ENCODE measurements around the gene GCLC. TPM values are rescaled to one million over a fixed set of nuclear protein-coding genes. Genes with fewer than 3 reads are reported as not detected.

GCLC gene
- total and polyA plus RNA-seq, 2 experiments from 2014 or later, result 16.9 to 40.3 TPM

DNA sequence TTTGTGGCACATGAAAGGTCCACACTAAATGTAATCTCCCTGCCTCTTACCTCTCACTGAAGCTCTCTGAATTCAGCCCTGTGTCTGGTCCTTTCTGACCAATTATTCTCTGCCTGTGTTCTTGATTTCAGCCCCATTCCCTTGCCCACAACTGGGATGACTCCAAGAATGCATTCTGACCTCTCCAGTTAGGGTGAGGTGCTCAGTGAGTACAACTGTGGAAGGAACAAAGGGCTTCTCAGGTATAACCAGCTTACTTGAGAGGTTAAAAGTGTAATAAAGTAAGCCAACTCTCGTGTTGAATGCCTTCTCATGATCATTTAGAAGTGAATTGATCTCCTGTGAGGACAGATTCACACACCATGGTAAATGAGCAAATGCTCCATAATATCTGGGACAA lies 88.1 kb downstream of the GCLC start:
- DNase-seq (ENCODE audit: low spot score), result no peak
- ATAC-seq, result no peak
- H3K4me3 Mint-ChIP-seq, result no peak overlapping the region

More for the DNA sequence above, 88.1 kb downstream of the GCLC start:
- Mint-ChIP-seq H3K9me3 (peaks cover 10% of the 10 kb centered on the region; the same call in 2 of the 3 replicates), H3K27ac (no peak overlapping the region), H3K27me3 (ENCODE audit: insufficient read depth, low read depth, poor library complexity) (no peaks in the 10 kb centered on the region), H3K4me1 (peaks cover 5% of the 10 kb centered on the region), H3K36me3 (ENCODE audit: low read depth) (no peaks in the 10 kb centered on the region; the same call in 2 of the 3 replicates)
- no peaks in the 10 kb centered on the region for H4K20me1 ChIP-seq (replicated peaks; ENCODE audit: insufficient read depth)
- H3K27ac ChIP-seq (ENCODE audit: low read depth), result no peak overlapping the region
- no peak overlapping the region for H2AFZ ChIP-seq
- H3K4me2 ChIP-seq, result no peak overlapping the region
- 0 out of 2 replicates have a peak, but pooled peaks cover 3% of the 10 kb centered on the region for H3K9me2 ChIP-seq (ENCODE audit: insufficient read depth)
- H3F3A ChIP-seq (replicated peaks; ENCODE audit: low read depth), result no peaks in the 10 kb centered on the region
- H3K36me3 ChIP-seq (ENCODE audit: insufficient read depth), result no peaks in the 10 kb centered on the region
- H3K79me2 ChIP-seq (replicated peaks; ENCODE audit: insufficient read depth), result no peaks in the 10 kb centered on the region
- H3K4me3 ChIP-seq, result no peak overlapping the region
- no peaks in the 10 kb centered on the region for H3K27me3 ChIP-seq (ENCODE audit: insufficient read depth)
- no peaks in the 10 kb centered on the region for H3K4me1 ChIP-seq (ENCODE audit: insufficient read depth)
- TF ChIP-seq EZH2 (IDR thresholded peaks at IDR 0.05; ENCODE audit: low read depth, unreplicated experiment) (no peak), EZH2phosphoT487 (IDR thresholded peaks at IDR 0.05; ENCODE audit: unreplicated experiment) (no peak), CREB1 (CRISPR knock-in tag; IDR thresholded peaks at IDR 0.05; ENCODE audit: low read depth) (no peak), POLR2AphosphoS5 (IDR thresholded peaks at IDR 0.05; ENCODE audit: low read depth) (no peak), ZNF331 (CRISPR knock-in tag; IDR thresholded peaks at IDR 0.05; ENCODE audit: low read depth) (no peak), STAT1 (IDR thresholded peaks at IDR 0.05; ENCODE audit: unreplicated experiment) (no peak), ZNF114 (CRISPR knock-in tag; IDR thresholded peaks at IDR 0.05) (no peak), JUNB (IDR thresholded peaks at IDR 0.05; ENCODE audit: unreplicated experiment) (no peak), NANOG (IDR thresholded peaks at IDR 0.05; ENCODE audit: borderline replicate concordance) (no peak)
- TF ChIP-seq, protein P1, sequence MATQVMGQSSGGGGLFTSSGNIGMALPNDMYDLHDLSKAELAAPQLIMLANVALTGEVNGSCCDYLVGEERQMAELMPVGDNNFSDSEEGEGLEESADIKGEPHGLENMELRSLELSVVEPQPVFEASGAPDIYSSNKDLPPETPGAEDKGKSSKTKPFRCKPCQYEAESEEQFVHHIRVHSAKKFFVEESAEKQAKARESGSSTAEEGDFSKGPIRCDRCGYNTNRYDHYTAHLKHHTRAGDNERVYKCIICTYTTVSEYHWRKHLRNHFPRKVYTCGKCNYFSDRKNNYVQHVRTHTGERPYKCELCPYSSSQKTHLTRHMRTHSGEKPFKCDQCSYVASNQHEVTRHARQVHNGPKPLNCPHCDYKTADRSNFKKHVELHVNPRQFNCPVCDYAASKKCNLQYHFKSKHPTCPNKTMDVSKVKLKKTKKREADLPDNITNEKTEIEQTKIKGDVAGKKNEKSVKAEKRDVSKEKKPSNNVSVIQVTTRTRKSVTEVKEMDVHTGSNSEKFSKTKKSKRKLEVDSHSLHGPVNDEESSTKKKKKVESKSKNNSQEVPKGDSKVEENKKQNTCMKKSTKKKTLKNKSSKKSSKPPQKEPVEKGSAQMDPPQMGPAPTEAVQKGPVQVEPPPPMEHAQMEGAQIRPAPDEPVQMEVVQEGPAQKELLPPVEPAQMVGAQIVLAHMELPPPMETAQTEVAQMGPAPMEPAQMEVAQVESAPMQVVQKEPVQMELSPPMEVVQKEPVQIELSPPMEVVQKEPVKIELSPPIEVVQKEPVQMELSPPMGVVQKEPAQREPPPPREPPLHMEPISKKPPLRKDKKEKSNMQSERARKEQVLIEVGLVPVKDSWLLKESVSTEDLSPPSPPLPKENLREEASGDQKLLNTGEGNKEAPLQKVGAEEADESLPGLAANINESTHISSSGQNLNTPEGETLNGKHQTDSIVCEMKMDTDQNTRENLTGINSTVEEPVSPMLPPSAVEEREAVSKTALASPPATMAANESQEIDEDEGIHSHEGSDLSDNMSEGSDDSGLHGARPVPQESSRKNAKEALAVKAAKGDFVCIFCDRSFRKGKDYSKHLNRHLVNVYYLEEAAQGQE (IDR thresholded peaks at IDR 0.05; ENCODE audit: unreplicated experiment), result no peak
- TF ChIP-seq, protein P2, sequence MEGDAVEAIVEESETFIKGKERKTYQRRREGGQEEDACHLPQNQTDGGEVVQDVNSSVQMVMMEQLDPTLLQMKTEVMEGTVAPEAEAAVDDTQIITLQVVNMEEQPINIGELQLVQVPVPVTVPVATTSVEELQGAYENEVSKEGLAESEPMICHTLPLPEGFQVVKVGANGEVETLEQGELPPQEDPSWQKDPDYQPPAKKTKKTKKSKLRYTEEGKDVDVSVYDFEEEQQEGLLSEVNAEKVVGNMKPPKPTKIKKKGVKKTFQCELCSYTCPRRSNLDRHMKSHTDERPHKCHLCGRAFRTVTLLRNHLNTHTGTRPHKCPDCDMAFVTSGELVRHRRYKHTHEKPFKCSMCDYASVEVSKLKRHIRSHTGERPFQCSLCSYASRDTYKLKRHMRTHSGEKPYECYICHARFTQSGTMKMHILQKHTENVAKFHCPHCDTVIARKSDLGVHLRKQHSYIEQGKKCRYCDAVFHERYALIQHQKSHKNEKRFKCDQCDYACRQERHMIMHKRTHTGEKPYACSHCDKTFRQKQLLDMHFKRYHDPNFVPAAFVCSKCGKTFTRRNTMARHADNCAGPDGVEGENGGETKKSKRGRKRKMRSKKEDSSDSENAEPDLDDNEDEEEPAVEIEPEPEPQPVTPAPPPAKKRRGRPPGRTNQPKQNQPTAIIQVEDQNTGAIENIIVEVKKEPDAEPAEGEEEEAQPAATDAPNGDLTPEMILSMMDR (conservative IDR thresholded peaks at IDR 0.05; ENCODE audit: low read depth in 2 of 2), result no peak
- TF ChIP-seq, protein P3, sequence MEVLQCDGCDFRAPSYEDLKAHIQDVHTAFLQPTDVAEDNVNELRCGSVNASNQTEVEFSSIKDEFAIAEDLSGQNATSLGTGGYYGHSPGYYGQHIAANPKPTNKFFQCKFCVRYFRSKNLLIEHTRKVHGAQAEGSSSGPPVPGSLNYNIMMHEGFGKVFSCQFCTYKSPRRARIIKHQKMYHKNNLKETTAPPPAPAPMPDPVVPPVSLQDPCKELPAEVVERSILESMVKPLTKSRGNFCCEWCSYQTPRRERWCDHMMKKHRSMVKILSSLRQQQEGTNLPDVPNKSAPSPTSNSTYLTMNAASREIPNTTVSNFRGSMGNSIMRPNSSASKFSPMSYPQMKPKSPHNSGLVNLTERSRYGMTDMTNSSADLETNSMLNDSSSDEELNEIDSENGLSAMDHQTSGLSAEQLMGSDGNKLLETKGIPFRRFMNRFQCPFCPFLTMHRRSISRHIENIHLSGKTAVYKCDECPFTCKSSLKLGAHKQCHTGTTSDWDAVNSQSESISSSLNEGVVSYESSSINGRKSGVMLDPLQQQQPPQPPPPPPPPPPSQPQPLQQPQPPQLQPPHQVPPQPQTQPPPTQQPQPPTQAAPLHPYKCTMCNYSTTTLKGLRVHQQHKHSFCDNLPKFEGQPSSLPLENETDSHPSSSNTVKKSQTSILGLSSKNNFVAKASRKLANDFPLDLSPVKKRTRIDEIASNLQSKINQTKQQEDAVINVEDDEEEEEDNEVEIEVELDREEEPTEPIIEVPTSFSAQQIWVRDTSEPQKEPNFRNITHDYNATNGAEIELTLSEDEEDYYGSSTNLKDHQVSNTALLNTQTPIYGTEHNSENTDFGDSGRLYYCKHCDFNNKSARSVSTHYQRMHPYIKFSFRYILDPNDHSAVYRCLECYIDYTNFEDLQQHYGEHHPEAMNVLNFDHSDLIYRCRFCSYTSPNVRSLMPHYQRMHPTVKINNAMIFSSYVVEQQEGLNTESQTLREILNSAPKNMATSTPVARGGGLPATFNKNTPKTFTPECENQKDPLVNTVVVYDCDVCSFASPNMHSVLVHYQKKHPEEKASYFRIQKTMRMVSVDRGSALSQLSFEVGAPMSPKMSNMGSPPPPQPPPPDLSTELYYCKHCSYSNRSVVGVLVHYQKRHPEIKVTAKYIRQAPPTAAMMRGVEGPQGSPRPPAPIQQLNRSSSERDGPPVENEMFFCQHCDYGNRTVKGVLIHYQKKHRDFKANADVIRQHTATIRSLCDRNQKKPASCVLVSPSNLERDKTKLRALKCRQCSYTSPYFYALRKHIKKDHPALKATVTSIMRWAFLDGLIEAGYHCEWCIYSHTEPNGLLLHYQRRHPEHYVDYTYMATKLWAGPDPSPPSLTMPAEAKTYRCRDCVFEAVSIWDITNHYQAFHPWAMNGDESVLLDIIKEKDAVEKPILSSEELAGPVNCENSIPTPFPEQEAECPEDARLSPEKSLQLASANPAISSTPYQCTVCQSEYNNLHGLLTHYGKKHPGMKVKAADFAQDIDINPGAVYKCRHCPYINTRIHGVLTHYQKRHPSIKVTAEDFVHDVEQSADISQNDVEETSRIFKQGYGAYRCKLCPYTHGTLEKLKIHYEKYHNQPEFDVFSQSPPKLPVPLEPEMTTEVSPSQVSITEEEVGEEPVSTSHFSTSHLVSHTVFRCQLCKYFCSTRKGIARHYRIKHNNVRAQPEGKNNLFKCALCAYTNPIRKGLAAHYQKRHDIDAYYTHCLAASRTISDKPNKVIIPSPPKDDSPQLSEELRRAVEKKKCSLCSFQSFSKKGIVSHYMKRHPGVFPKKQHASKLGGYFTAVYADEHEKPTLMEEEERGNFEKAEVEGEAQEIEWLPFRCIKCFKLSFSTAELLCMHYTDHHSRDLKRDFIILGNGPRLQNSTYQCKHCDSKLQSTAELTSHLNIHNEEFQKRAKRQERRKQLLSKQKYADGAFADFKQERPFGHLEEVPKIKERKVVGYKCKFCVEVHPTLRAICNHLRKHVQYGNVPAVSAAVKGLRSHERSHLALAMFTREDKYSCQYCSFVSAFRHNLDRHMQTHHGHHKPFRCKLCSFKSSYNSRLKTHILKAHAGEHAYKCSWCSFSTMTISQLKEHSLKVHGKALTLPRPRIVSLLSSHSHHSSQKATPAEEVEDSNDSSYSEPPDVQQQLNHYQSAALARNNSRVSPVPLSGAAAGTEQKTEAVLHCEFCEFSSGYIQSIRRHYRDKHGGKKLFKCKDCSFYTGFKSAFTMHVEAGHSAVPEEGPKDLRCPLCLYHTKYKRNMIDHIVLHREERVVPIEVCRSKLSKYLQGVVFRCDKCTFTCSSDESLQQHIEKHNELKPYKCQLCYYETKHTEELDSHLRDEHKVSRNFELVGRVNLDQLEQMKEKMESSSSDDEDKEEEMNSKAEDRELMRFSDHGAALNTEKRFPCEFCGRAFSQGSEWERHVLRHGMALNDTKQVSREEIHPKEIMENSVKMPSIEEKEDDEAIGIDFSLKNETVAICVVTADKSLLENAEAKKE (CRISPR knock-in tag; IDR thresholded peaks at IDR 0.05), result no peak
- TF ChIP-seq, protein P4, sequence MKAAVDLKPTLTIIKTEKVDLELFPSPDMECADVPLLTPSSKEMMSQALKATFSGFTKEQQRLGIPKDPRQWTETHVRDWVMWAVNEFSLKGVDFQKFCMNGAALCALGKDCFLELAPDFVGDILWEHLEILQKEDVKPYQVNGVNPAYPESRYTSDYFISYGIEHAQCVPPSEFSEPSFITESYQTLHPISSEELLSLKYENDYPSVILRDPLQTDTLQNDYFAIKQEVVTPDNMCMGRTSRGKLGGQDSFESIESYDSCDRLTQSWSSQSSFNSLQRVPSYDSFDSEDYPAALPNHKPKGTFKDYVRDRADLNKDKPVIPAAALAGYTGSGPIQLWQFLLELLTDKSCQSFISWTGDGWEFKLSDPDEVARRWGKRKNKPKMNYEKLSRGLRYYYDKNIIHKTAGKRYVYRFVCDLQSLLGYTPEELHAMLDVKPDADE (IDR thresholded peaks at IDR 0.05), result no peak
